Measurements from ENCODE around the gene MAGI1. TPM values are rescaled to one million over a fixed set of nuclear protein-coding genes. Genes with fewer than 3 reads are reported as not detected.

Gene MAGI1
- total RNA-seq, 1 donor from 2014 or later = not detected

DNA sequence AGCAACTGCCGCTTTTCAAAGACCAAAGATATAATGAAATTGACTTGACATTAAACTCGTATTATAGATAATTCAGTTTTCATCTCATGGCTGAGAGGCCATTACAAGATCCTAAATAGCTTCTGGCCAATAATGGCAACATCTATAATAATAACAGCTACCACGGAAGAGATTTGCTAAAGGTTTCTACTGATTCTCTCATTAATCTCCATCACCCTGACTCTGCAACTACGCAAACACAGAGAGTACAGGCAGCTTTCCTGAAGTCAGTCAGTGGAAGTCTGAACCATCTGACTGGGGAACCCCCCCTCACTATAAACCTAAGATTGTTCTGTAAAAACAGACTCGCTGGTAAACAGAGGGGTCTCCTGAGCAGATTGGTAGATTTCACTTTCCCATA is 257.1 kb downstream of the MAGI1 start:
- CTCF ChIA-PET = no interaction called here
- H3K27me3 Mint-ChIP-seq = no peaks in the 10 kb centered on the region

DNA sequence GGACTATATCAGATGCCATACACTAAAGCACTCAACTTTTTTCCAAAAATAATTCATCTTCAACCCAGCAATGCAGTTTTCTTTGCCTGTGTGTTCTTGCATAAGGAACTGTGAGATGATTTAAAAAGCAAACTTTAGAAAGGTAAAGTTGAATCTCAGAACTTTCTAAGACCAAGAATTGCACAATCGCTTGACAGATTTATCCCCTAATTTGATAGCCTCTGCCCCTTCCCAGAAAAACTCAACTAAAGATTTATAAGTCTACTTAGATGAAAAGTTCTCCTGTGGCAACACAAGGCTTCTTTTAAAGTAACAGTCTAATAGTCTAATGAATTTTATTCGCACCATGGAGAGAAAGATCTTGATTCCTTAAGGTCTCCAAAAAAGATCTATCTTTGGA is 259.3 kb downstream of the MAGI1 start:
- Mint-ChIP-seq H3K27ac (no peak overlapping the region), H3K4me3 (no peak overlapping the region), H3K4me1 (no peaks in the 10 kb centered on the region), H3K36me3 (ENCODE audit: low read depth) (no peaks in the 10 kb centered on the region), H3K27me3 (no peaks in the 10 kb centered on the region), H3K9me3 (no peaks in the 10 kb centered on the region)
- DNase-seq = no peak
- intact Hi-C loops (cut with micrococcal nuclease) = no loop called here
- ChIA-PET CTCF (no interaction called here), POLR2A (no interaction called here)
- ATAC-seq (ENCODE audit: low read depth) = no peak
- TF ChIP-seq, protein P1, sequence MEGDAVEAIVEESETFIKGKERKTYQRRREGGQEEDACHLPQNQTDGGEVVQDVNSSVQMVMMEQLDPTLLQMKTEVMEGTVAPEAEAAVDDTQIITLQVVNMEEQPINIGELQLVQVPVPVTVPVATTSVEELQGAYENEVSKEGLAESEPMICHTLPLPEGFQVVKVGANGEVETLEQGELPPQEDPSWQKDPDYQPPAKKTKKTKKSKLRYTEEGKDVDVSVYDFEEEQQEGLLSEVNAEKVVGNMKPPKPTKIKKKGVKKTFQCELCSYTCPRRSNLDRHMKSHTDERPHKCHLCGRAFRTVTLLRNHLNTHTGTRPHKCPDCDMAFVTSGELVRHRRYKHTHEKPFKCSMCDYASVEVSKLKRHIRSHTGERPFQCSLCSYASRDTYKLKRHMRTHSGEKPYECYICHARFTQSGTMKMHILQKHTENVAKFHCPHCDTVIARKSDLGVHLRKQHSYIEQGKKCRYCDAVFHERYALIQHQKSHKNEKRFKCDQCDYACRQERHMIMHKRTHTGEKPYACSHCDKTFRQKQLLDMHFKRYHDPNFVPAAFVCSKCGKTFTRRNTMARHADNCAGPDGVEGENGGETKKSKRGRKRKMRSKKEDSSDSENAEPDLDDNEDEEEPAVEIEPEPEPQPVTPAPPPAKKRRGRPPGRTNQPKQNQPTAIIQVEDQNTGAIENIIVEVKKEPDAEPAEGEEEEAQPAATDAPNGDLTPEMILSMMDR (IDR thresholded peaks at IDR 0.05) = no peak

More for the DNA sequence above, 257.1 kb downstream of the MAGI1 start:
- TF ChIP-seq, protein P1 (IDR thresholded peaks at IDR 0.05) = no peak
- Mint-ChIP-seq H3K36me3 (ENCODE audit: low read depth) (no peaks in the 10 kb centered on the region), H3K9me3 (no peaks in the 10 kb centered on the region), H3K27ac (no peak overlapping the region), H3K4me1 (no peaks in the 10 kb centered on the region), H3K4me3 (no peak overlapping the region)
- no peak for DNase-seq
- POLR2A ChIA-PET = no interaction called here
- ATAC-seq (ENCODE audit: low read depth) = no peak
- intact Hi-C loops (cut with micrococcal nuclease) = no loop called here

DNA sequence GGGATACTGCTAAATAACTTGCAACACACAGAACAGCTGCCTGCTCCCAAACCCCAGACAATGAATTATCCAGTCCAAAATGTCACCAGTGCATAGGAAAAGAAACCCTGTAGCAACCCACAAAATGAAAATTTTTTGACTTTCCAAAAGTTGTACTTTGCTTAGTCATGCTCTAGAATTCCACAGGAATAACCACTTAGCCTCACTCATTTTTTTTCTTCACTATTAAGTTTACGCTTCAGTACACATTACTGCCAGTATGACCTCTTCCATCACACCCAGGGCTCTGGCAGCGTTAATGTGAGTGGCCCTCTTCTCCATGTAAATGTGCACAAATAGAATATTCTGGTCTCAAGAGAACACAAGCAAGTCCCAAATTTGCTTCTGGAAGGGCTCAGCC is 259.8 kb downstream of the MAGI1 start:
- no peak overlapping the region for H3K27ac Mint-ChIP-seq
- CTCF ChIA-PET = no interaction called here
- H3K4me1 Mint-ChIP-seq = no peaks in the 10 kb centered on the region
- TF ChIP-seq, protein P1 (IDR thresholded peaks at IDR 0.05) = no peak
- no peaks in the 10 kb centered on the region for H3K9me3 Mint-ChIP-seq
- H3K27me3 Mint-ChIP-seq = no peaks in the 10 kb centered on the region
- DNase-seq (no peak), ATAC-seq (ENCODE audit: low read depth) (no peak)
- intact Hi-C loops (cut with micrococcal nuclease) = no loop called here
- H3K4me3 Mint-ChIP-seq = no peak overlapping the region
- no peaks in the 10 kb centered on the region for H3K36me3 Mint-ChIP-seq (ENCODE audit: low read depth)
- POLR2A ChIA-PET = no interaction called here

DNA sequence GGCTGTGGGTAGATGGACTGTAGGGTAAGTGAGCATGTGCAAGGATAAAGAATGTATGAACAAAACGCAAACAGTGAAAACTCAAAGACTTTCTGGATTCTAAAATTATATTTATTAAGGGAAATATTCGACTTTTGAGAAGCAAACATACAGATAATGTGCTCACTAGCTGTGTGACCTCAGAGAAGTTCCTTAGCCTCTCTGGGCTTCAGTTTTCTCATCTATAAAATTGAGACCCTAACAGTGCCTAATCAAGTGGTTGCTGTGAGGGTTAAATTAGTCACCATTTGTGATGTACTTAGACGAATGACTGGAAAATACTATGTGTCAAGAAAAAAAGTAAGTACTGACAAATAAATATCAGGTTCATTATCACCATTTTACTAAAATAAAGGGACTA is 261.7 kb downstream of the MAGI1 start:
- no peak overlapping the region for H3K4me3 Mint-ChIP-seq
- intact Hi-C loops (cut with micrococcal nuclease) = no loop called here
- TF ChIP-seq, protein P1 (IDR thresholded peaks at IDR 0.05) = no peak
- H3K9me3 Mint-ChIP-seq = no peaks in the 10 kb centered on the region
- no peaks in the 10 kb centered on the region for H3K27me3 Mint-ChIP-seq
- H3K27ac Mint-ChIP-seq = no peak overlapping the region
- ChIA-PET CTCF (no interaction called here), POLR2A (no interaction called here)
- ATAC-seq (ENCODE audit: low read depth) (no peak), DNase-seq (no peak)
- H3K4me1 Mint-ChIP-seq = no peaks in the 10 kb centered on the region
- no peaks in the 10 kb centered on the region for H3K36me3 Mint-ChIP-seq (ENCODE audit: low read depth)

DNA sequence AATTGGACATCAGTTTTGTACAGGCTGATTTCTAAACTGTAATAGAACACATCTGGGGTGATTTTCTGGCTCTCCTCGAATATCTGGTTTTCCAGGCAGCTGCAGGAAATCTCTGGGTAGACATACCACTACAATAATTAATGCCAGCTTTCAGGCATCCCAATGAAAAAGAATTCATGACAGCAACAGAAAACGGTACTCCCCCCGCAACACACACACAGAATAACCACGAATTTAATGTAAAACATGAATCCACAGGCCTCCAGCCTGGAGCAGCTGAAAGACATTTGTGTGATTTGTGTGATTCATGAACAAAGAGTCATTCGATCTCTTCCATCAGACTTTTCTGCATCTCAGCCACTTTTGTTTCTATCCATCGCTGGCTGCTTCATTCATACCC is 262.2 kb downstream of the MAGI1 start:
- CTCF ChIA-PET = no interaction called here
- Mint-ChIP-seq H3K4me3 (no peak overlapping the region), H3K9me3 (no peaks in the 10 kb centered on the region), H3K27me3 (no peaks in the 10 kb centered on the region), H3K36me3 (ENCODE audit: low read depth) (no peaks in the 10 kb centered on the region), H3K27ac (no peak overlapping the region), H3K4me1 (no peaks in the 10 kb centered on the region)
- no peak for ATAC-seq (ENCODE audit: low read depth)
- TF ChIP-seq, protein P1 (IDR thresholded peaks at IDR 0.05) = no peak
- no peak for DNase-seq
- POLR2A ChIA-PET = no interaction called here
- intact Hi-C loops (cut with micrococcal nuclease) = no loop called here

Measured in activated B cell treated with CpG ODN at 0.5 μM for 24 hours (primary cell).